Measurements from ENCODE around the gene RETREG1. TPM values are rescaled to one million over a fixed set of nuclear protein-coding genes. Genes with fewer than 3 reads are reported as not detected.
"Not testable (repeated sequence)": the region's sequence is repeated elsewhere in the genome, so short reads cannot be mapped to it uniquely, and the experiment has no call there.

Gene RETREG1
- total RNA-seq, 2 donors from 2014 or later: 29.4 to 30.2 TPM

GRCh38 chr5:16492398-16493140, 124.2 kb downstream of the RETREG1 start:
- ATAC-seq (replicated peaks in 1 of 2): no peak
- H3K27me3 Mint-ChIP-seq (ENCODE audit: low read depth): no peaks in the 10 kb centered on the region
- H3K4me3 Mint-ChIP-seq: no peak overlapping the region
- peaks cover 5% of the 10 kb centered on the region for H3K4me1 Mint-ChIP-seq (ENCODE audit: low read depth)
- no peak overlapping the region for H3K27ac Mint-ChIP-seq
- DNase-seq: no peak
- peaks cover 3 to 11% of the 10 kb centered on the region in 2 donors for H3K9me3 Mint-ChIP-seq
- H3K36me3 Mint-ChIP-seq (ENCODE audit: insufficient read depth in 2 of 2): peaks cover 6% of the 10 kb centered on the region in 2 donors

- Mint-ChIP-seq H3K4me3 (no peak overlapping the region), H3K27ac (no peak overlapping the region), H3K4me1 (ENCODE audit: low read depth) (peaks cover 10% of the 10 kb centered on the region), H3K27me3 (ENCODE audit: low read depth) (no peaks in the 10 kb centered on the region), H3K36me3 (ENCODE audit: insufficient read depth in 2 of 2) (peaks cover 6% of the 10 kb centered on the region in 2 donors), H3K9me3 (peaks cover 3 to 4% of the 10 kb centered on the region in 2 donors)
- ATAC-seq (replicated peaks in 1 of 2) (no peak), DNase-seq (no peak)
These were observed 125.9 kb downstream of the RETREG1 start for GRCh38 chr5:16490911-16491310.

- no peak overlapping the region for H3K4me3 Mint-ChIP-seq
- peaks cover 10% of the 10 kb centered on the region for H3K4me1 Mint-ChIP-seq (ENCODE audit: low read depth)
- peak in 1 of 2 donors; percentile 62 for ATAC-seq (replicated peaks in 1 of 2)
- no peak for DNase-seq
- no peaks in the 10 kb centered on the region for H3K36me3 Mint-ChIP-seq (ENCODE audit: insufficient read depth in 2 of 2)
- no peak overlapping the region for H3K27ac Mint-ChIP-seq
- no peaks in the 10 kb centered on the region for H3K9me3 Mint-ChIP-seq
- no peaks in the 10 kb centered on the region for H3K27me3 Mint-ChIP-seq (ENCODE audit: low read depth)
These were observed 127.4 kb downstream of the RETREG1 start for GRCh38 chr5:16489322-16489791.

- Mint-ChIP-seq H3K27ac (no peak overlapping the region), H3K9me3 (no peaks in the 10 kb centered on the region), H3K36me3 (ENCODE audit: insufficient read depth in 2 of 2) (no peaks in the 10 kb centered on the region), H3K27me3 (ENCODE audit: low read depth) (no peaks in the 10 kb centered on the region), H3K4me3 (no peak overlapping the region), H3K4me1 (ENCODE audit: low read depth) (peaks cover 10% of the 10 kb centered on the region)
- ATAC-seq (replicated peaks in 1 of 2): no peak
- DNase-seq: no peak
These were observed 129.3 kb downstream of the RETREG1 start for GRCh38 chr5:16487456-16487855.

- DNase-seq (no peak), ATAC-seq (replicated peaks in 1 of 2) (peak in 1 of 2 donors; percentile 38)
- H3K9me3 Mint-ChIP-seq: no peaks in the 10 kb centered on the region
- H3K4me1 Mint-ChIP-seq (ENCODE audit: low read depth): peaks cover 10% of the 10 kb centered on the region
- H3K27ac Mint-ChIP-seq: no peak overlapping the region
- no peaks in the 10 kb centered on the region for H3K27me3 Mint-ChIP-seq (ENCODE audit: low read depth)
- no peaks in the 10 kb centered on the region for H3K36me3 Mint-ChIP-seq (ENCODE audit: insufficient read depth in 2 of 2)
- H3K4me3 Mint-ChIP-seq: no peak overlapping the region
These were observed 130.1 kb downstream of the RETREG1 start for GRCh38 chr5:16486711-16487111.

- ATAC-seq (replicated peaks in 1 of 2) (no peak), DNase-seq (no peak)
- Mint-ChIP-seq H3K4me3 (no peak overlapping the region), H3K27ac (no peak overlapping the region), H3K4me1 (ENCODE audit: low read depth) (peaks cover 5% of the 10 kb centered on the region), H3K36me3 (ENCODE audit: insufficient read depth in 2 of 2) (no peaks in the 10 kb centered on the region), H3K9me3 (no peaks in the 10 kb centered on the region), H3K27me3 (ENCODE audit: low read depth) (no peaks in the 10 kb centered on the region)
These were observed 131.1 kb downstream of the RETREG1 start for GRCh38 chr5:16485656-16486055.

GRCh38 chr5:16484081-16484480, 132.7 kb downstream of the RETREG1 start:
- Mint-ChIP-seq H3K9me3 (no peaks in the 10 kb centered on the region), H3K4me1 (ENCODE audit: low read depth) (peaks cover 5% of the 10 kb centered on the region), H3K4me3 (no peak overlapping the region), H3K36me3 (ENCODE audit: insufficient read depth in 2 of 2) (peaks cover 2% of the 10 kb centered on the region in 2 donors), H3K27ac (no peak overlapping the region), H3K27me3 (ENCODE audit: low read depth) (no peaks in the 10 kb centered on the region)
- ATAC-seq (replicated peaks in 1 of 2) (no peak), DNase-seq (no peak)

- ATAC-seq (replicated peaks in 1 of 2): no peak
- Mint-ChIP-seq H3K27ac (no peak overlapping the region), H3K4me1 (ENCODE audit: low read depth) (peaks cover 5% of the 10 kb centered on the region)
These were observed 133.4 kb downstream of the RETREG1 start for GRCh38 chr5:16483361-16483760.

GRCh38 chr5:16482891-16483290, 133.9 kb downstream of the RETREG1 start:
- no peak for ATAC-seq (replicated peaks in 1 of 2)
- no peak overlapping the region for H3K4me3 Mint-ChIP-seq
- peaks cover 2% of the 10 kb centered on the region in 2 donors for H3K36me3 Mint-ChIP-seq (ENCODE audit: insufficient read depth in 2 of 2)
- no peak for DNase-seq
- no peaks in the 10 kb centered on the region for H3K9me3 Mint-ChIP-seq
- H3K27me3 Mint-ChIP-seq (ENCODE audit: low read depth): no peaks in the 10 kb centered on the region
- peaks cover 5% of the 10 kb centered on the region for H3K4me1 Mint-ChIP-seq (ENCODE audit: low read depth)
- no peak overlapping the region for H3K27ac Mint-ChIP-seq

More at GRCh38 chr5:16483361-16483760, 133.4 kb downstream of the RETREG1 start:
- no peak for DNase-seq
- peaks cover 2% of the 10 kb centered on the region in 2 donors for H3K36me3 Mint-ChIP-seq (ENCODE audit: insufficient read depth in 2 of 2)
- H3K4me3 Mint-ChIP-seq: no peak overlapping the region
- no peaks in the 10 kb centered on the region for H3K9me3 Mint-ChIP-seq
- no peaks in the 10 kb centered on the region for H3K27me3 Mint-ChIP-seq (ENCODE audit: low read depth)

GRCh38 chr5:16480821-16481538, 135.8 kb downstream of the RETREG1 start:
- no peaks in the 10 kb centered on the region for H3K4me1 Mint-ChIP-seq (ENCODE audit: low read depth)
- H3K27me3 Mint-ChIP-seq (ENCODE audit: low read depth): no peaks in the 10 kb centered on the region
- DNase-seq (no peak), ATAC-seq (replicated peaks in 1 of 2) (no peak)
- no peak overlapping the region for H3K27ac Mint-ChIP-seq
- H3K9me3 Mint-ChIP-seq: no peaks in the 10 kb centered on the region
- H3K36me3 Mint-ChIP-seq (ENCODE audit: insufficient read depth in 2 of 2): peaks cover 2 to 5% of the 10 kb centered on the region in 2 donors
- H3K4me3 Mint-ChIP-seq: no peak overlapping the region

- H3K4me1 Mint-ChIP-seq (ENCODE audit: low read depth): no peaks in the 10 kb centered on the region
- no peak overlapping the region for H3K4me3 Mint-ChIP-seq
- H3K36me3 Mint-ChIP-seq (ENCODE audit: insufficient read depth in 2 of 2): peaks cover 2 to 5% of the 10 kb centered on the region in 2 donors
- DNase-seq: no peak
- no peaks in the 10 kb centered on the region for H3K27me3 Mint-ChIP-seq (ENCODE audit: low read depth)
- no peak overlapping the region for H3K27ac Mint-ChIP-seq
- H3K9me3 Mint-ChIP-seq: no peaks in the 10 kb centered on the region
- no peak for ATAC-seq (replicated peaks in 1 of 2)
These were observed 136.7 kb downstream of the RETREG1 start for GRCh38 chr5:16480144-16480543.

GRCh38 chr5:16477541-16477940, 139.3 kb downstream of the RETREG1 start:
- H3K27me3 Mint-ChIP-seq (ENCODE audit: low read depth): no peaks in the 10 kb centered on the region
- no peaks in the 10 kb centered on the region for H3K4me1 Mint-ChIP-seq (ENCODE audit: low read depth)
- DNase-seq (no peak), ATAC-seq (replicated peaks in 1 of 2) (no peak)
- H3K27ac Mint-ChIP-seq: no peak overlapping the region
- H3K36me3 Mint-ChIP-seq (ENCODE audit: insufficient read depth in 2 of 2): peaks cover 2 to 7% of the 10 kb centered on the region in 2 donors
- H3K9me3 Mint-ChIP-seq: no peaks in the 10 kb centered on the region
- H3K4me3 Mint-ChIP-seq: no peak overlapping the region

GRCh38 chr5:16476417-16476816, 140.4 kb downstream of the RETREG1 start:
- H3K36me3 Mint-ChIP-seq (ENCODE audit: insufficient read depth in 2 of 2); ATAC-seq (replicated peaks in 1 of 2); H3K4me1 Mint-ChIP-seq (ENCODE audit: low read depth); H3K27me3 Mint-ChIP-seq (ENCODE audit: low read depth); DNase-seq; H3K27ac Mint-ChIP-seq; H3K4me3 Mint-ChIP-seq; H3K9me3 Mint-ChIP-seq: not testable (repeated sequence)

Data from activated T-cell treated with anti-CD3 and anti-CD28 coated beads, Interleukin-2, amount 50 U/mL, for 72 hours (primary cell).